ENCODE data around the gene APOBEC2.
A peak's percentile ranks its signal among the peaks of the same experiment; 100 is the strongest.
"Not testable (repeated sequence)": the region's sequence is repeated elsewhere in the genome, so short reads cannot be mapped to it uniquely, and the experiment has no call there.

APOBEC2 gene

GRCh38 chr6:41053041-41053440 is at the start of gene APOBEC2:
TSS of gene APOBEC2 (plus strand) at chr6:41053202. CDS start at chr6:41053348, 146 bp downstream.
- DNase-seq (ENCODE audit: low spot score) = no peak

GRCh38 chr6:41006217-41006616 is 46.8 kb upstream of the APOBEC2 start:
- not testable (repeated sequence) for DNase-seq (ENCODE audit: low spot score)

- DNase-seq (ENCODE audit: low spot score) = not testable (repeated sequence)
Measured at GRCh38 chr6:41006980-41007379, 46.0 kb upstream of the APOBEC2 start.

GRCh38 chr6:41008011-41008410 is 45.0 kb upstream of the APOBEC2 start:
- DNase-seq (ENCODE audit: low spot score) = no peak

GRCh38 chr6:41009669-41010068 is 43.3 kb upstream of the APOBEC2 start:
- no peak for DNase-seq (ENCODE audit: low spot score)

GRCh38 chr6:41011673-41012072 is 41.3 kb upstream of the APOBEC2 start:
- no peak for DNase-seq (ENCODE audit: low spot score)

- no peak for DNase-seq (ENCODE audit: low spot score)
Measured at GRCh38 chr6:41013466-41014153, 39.4 kb upstream of the APOBEC2 start.

GRCh38 chr6:41014780-41015179 is 38.2 kb upstream of the APOBEC2 start:
- DNase-seq (ENCODE audit: low spot score) = no peak

GRCh38 chr6:41015860-41016259 is 37.1 kb upstream of the APOBEC2 start:
- DNase-seq (ENCODE audit: low spot score) = not testable (repeated sequence)

- DNase-seq (ENCODE audit: low spot score) = no peak
Measured at GRCh38 chr6:41017663-41018062, 35.3 kb upstream of the APOBEC2 start.

- DNase-seq (ENCODE audit: low spot score) = no peak
Measured at GRCh38 chr6:41021832-41022231, 31.2 kb upstream of the APOBEC2 start.

GRCh38 chr6:41022294-41022693 is 30.7 kb upstream of the APOBEC2 start:
- DNase-seq (ENCODE audit: low spot score) = no peak

- DNase-seq (ENCODE audit: low spot score) = no peak
Measured at GRCh38 chr6:41023114-41023513, 29.9 kb upstream of the APOBEC2 start.

- no peak for DNase-seq (ENCODE audit: low spot score)
Measured at GRCh38 chr6:41025966-41026530, 27.0 kb upstream of the APOBEC2 start.

- no peak for DNase-seq (ENCODE audit: low spot score)
Measured at GRCh38 chr6:41027241-41027640, 25.8 kb upstream of the APOBEC2 start.

- DNase-seq (ENCODE audit: low spot score) = peak; percentile 90
Measured at GRCh38 chr6:41027799-41028560, 25.0 kb upstream of the APOBEC2 start.

GRCh38 chr6:41028561-41029412 is 24.2 kb upstream of the APOBEC2 start:
- no peak for DNase-seq (ENCODE audit: low spot score)

GRCh38 chr6:41032830-41033229 is 20.2 kb upstream of the APOBEC2 start:
- DNase-seq (ENCODE audit: low spot score) = no peak

- no peak for DNase-seq (ENCODE audit: low spot score)
Measured at GRCh38 chr6:41033776-41034175, 19.2 kb upstream of the APOBEC2 start.

- no peak for DNase-seq (ENCODE audit: low spot score)
Measured at GRCh38 chr6:41036186-41036585, 16.8 kb upstream of the APOBEC2 start.

- no peak for DNase-seq (ENCODE audit: low spot score)
Measured at GRCh38 chr6:41036601-41037000, 16.4 kb upstream of the APOBEC2 start.

Measured in left forelimb (tissue), 1 donor.